Activated effector memory CD4-positive, alpha-beta T cell treated with Interleukin-2 at 50 U/mL for 16 hours (primary cell): ENCODE measurements around the gene EXOC8.
A peak's percentile ranks its signal among the peaks of the same experiment; 100 is the strongest.

Source experiments
- DNase-seq: peaks from one replicate; pipeline ENCODE4 v3.0.0-alpha.2; 2020

Gene EXOC8

GRCh38 chr1:231337472-231338269 is at the start of gene EXOC8:
Gene EXOC8, minus strand, starts transcription at chr1:231337852. Its CDS starts 107 bp downstream, at chr1:231337745.
- DNase-seq = peak; percentile 98

GRCh38 chr1:231386466-231386865 is 48.8 kb upstream of the EXOC8 start:
- DNase-seq = no peak

GRCh38 chr1:231385416-231385748 is 47.7 kb upstream of the EXOC8 start:
- no peak for DNase-seq

GRCh38 chr1:231384696-231385415 is 47.2 kb upstream of the EXOC8 start:
- DNase-seq = no peak

GRCh38 chr1:231383159-231383860 is 45.7 kb upstream of the EXOC8 start:
- DNase-seq = no peak

- DNase-seq = no peak
These were observed 44.8 kb upstream of the EXOC8 start for GRCh38 chr1:231382426-231382825.

GRCh38 chr1:231381729-231382128 is 44.1 kb upstream of the EXOC8 start:
- DNase-seq = no peak

- no peak for DNase-seq
These were observed 39.4 kb upstream of the EXOC8 start for GRCh38 chr1:231376875-231377549.

- no peak for DNase-seq
These were observed 38.4 kb upstream of the EXOC8 start for GRCh38 chr1:231376101-231376500.

GRCh38 chr1:231374394-231374793 is 36.7 kb upstream of the EXOC8 start:
- no peak for DNase-seq

GRCh38 chr1:231372501-231372900 is 34.8 kb upstream of the EXOC8 start:
- DNase-seq = no peak

GRCh38 chr1:231369282-231369681 is 31.6 kb upstream of the EXOC8 start:
- DNase-seq = no peak

- no peak for DNase-seq
These were observed 26.5 kb upstream of the EXOC8 start for GRCh38 chr1:231364192-231364591.

- no peak for DNase-seq
These were observed 26.0 kb upstream of the EXOC8 start for GRCh38 chr1:231363624-231364023.

- no peak for DNase-seq
These were observed 24.7 kb upstream of the EXOC8 start for GRCh38 chr1:231362325-231362724.

GRCh38 chr1:231359113-231359512 is 21.5 kb upstream of the EXOC8 start:
- DNase-seq = no peak

GRCh38 chr1:231357831-231358354 is 20.2 kb upstream of the EXOC8 start:
- DNase-seq = no peak

- DNase-seq = no peak
These were observed 19.6 kb upstream of the EXOC8 start for GRCh38 chr1:231357187-231357772.

- no peak for DNase-seq
These were observed 17.5 kb upstream of the EXOC8 start for GRCh38 chr1:231355171-231355570.

- DNase-seq = no peak
These were observed 16.8 kb upstream of the EXOC8 start for GRCh38 chr1:231354330-231355020.

GRCh38 chr1:231353086-231353485 is 15.4 kb upstream of the EXOC8 start:
- DNase-seq = no peak

- no peak for DNase-seq
These were observed 14.2 kb upstream of the EXOC8 start for GRCh38 chr1:231351816-231352215.
